H1 (cell line): ENCODE results near the gene GRK7.

Source experiments
- CHD2 ChIP-seq: IDR thresholded peaks from 2 replicates; pipeline ENCODE4 v1.6.1; 2012; ENCODE audit warnings: low read length, improper control_type of control experiment
- E2F6 ChIP-seq: IDR thresholded peaks from 2 replicates; pipeline ENCODE4 v1.6.1; 2012; ENCODE audit warnings: inconsistent platforms
- POLR2A ChIP-seq, 2 experiments: IDR thresholded peaks; 1 replicate in 1 of 2; 2 replicates in 1 of 2; pipeline ENCODE4 v1.6.1; 2011; ENCODE audit warnings: low read depth in 2 of 2, low read length in 2 of 2, mild to moderate bottlenecking in 2 of 2; ENCODE audit errors: control extremely low read depth in 1 of 2

GRCh38 chr3:141773676-141774075 lies 10.5 kb downstream of the GRK7 start:
- TF ChIP-seq E2F6 (no peak), CHD2 (no peak), POLR2A (IDR thresholded peaks at IDR 0.05; ENCODE audit: control extremely low read depth in 1 of 2, low read depth in 2 of 2, low read length in 2 of 2) (no peak)
